HuH-7.5 (cell line): Measurements from ENCODE around the gene CRYGN.

Experiments used
- DNase-seq: peaks from one replicate; pipeline ENCODE4 v3.0.0; 2011; ENCODE audit warnings: low spot score

The CRYGN gene

DNA sequence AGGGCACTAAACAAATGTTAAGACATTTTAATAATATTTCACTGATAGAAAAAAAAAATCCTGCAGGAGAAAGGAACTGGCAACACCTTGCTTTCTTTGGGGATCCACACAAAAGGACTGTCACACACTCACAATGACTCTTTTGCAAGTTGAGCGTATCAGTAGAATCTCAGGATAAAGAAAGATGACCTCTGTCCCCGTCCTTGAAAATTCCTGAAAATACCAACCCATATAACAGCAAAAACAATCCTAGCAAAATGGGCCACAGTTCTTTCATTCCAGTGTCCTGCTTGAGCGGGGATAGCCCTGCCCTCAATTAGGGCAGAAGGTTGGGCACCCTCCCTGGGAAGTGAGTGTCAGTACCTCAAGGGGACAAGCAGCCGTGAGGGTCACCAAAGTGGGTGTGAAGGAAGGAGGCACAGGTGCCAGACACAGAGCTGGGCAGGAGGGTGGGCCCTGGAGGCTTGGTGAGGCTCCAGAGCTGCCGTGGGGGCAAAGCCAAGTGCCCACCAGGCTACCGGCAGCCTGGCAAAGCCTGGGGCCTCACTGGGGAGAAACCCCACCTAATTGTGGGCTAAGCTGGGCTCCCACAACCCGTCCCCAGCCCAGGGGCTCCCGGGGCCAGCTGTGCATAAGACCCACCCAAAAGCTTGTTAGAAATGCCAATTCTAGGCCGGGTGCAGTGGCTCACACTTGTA lies 32.9 kb downstream of the CRYGN start:
- no peak for DNase-seq

DNA sequence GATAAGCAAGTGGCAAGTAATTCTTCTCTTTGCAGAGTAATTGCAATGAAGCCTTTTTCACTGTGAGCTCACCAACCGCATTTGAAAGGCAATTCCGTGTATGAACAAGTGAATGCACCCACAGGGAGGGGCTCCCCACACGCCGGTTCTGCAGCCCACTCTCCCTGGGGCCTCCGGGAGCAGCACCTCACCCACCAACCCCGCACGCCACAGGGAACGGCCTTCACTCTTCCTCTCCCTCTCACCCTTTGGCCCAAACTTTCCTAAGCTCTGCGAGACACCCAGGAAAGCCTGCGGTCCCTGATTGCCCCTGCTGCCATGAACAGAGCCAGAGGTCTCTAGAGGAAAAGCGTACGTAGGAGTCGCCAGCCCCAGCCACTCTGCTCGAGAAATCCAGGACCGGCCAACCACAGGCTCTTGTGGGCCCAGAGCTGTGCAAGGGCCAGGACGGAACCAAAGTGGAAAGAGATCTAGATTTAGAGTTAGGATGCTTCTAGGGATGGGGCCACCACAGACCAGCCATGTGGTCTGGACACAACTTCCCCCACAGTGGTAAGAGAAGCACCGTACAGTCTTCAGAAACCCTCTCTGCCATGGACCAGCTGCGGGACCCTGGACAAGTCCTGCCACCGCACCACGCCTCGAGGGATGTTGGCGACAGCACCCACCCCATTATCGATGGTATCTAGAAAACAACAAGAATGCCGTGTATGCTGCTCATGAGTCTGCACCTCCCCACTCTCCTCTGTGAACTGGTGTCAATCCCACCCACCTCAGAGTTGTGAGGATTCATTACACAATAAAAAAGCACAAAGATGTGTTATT lies 33.7 kb downstream of the CRYGN start:
- no peak for DNase-seq

DNA sequence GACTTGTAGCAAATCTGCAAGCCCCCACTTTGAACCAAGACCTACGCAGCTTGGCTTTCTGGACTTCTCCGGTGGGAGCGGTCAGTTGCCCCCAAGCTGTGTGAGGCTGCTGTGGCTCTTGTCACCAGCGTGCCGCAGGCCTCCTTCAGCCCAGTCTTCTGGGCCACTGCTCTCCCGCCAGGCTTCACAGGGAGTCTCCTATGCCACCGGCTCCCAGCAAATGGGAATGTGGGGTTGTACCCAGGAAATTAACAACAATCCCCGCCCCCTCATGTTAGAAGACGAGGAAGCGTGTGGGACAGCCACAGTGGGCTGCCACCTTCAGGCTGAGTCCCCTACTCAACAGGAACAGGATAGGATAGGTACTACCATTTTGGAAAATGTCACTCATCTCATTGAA lies 34.4 kb downstream of the CRYGN start:
- DNase-seq = no peak

DNA sequence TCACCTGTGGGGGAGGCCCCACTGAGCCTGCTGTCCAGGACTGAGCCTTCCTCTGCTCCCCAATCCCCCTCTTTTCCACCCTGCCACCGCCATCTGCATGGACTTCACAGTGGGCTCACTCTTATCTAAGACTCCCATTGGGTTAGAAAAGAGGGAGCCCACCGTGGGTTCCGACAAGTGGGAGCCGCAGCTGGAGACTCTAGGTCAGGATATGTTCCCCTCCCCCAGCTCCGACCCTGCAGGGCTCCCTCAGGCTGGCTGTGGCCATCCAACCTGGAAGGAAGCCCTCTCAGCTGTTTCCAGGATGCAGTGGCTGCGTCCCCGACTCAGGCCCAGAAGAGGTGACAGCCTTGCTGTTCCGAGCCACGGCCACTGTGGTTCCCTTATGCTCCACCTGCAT lies 34.9 kb downstream of the CRYGN start:
- no peak for DNase-seq

DNA sequence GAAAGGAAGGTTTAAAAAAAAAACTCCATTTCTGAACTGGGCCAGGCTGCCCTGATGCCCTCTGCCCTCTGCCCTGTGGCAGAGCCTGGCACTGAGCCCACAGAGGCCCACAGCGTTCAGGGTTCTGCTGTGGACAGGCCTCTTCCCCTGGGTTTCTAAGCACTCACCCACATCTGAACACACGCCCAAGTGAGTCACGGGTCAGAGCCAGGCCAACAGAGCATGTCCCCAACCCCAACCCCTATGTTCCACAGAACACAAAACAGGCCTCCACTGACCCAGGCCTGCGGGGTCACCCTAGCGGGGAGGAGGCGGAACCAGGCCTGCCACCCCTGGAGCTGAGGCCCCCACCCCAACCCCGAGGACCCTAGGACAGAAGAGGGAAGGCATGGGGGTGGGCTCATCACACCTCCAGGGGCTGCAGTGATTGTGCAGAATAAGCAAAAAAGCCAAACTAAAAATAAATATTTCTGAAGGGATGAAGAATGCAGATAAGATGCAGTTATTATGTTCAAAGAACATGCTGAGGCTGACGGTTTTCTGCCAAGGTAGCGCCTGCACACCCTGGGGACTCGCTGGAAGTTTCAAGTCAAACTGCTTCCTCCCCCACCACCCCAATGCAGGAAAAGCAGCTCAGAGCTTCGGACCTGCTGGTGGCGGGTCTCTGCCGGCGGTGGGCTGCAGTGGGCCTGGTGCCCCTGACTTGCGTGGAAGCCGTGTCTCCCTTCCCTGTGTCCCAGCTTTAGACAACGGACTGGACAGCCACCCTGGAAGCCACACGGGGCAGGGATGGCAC lies 35.5 kb downstream of the CRYGN start:
- no peak for DNase-seq

DNA sequence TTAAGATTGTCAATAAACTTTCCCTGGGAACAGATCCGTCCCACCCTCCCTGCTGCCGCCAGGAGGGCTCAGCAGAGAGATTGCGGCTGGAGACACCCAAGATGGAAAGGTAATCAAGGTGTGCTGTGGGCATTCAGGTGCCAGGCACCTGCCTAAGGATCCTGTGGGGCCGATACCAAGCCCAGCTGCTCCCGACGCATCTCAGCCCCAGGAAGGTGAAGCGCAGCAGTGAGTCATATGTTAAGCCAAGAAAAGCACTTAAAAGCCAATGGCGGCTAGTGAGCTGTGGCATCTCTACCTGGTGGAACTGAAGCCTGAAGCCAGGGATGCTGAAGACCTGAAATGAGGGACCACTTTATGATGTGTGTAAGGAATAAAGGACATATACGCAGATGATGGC lies 36.2 kb downstream of the CRYGN start:
- DNase-seq = no peak

DNA sequence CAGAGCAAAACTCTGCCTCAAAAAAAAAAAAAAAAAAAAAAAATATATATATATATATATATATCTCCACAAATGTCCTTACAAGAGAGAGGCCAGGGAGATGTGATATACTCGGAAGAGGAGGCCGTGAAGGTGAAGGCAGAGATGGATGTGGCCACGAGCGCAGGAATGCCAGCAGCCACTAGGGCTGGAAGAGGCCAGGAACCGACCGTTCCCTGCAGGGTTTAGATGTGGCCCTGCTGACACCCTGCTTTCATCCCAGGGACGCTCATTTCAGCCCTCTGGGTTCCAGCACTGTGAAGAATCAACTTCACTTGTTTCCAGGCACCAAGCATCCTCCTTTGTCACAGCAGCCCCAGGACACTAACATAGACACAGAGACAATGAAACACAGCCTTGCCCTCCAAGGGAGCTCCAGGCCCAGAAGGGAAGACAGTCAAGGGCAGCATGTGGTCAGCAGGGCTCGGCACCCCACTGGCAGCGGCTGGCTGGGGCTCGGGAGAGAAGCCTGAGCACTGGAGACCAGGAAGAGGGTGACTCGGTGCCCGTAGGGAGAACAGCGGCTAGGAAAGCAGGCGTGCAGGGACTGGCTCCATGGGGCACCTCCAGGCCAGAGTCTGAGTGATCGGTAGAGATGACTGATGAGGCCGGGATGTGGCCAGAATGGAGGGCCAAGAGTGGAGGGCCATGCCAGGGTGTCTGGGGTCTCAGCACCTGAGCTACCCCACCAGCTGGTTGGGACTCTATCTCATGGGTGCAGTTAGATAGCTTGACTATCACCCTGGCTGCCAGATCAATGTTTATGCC lies 37.7 kb downstream of the CRYGN start:
- DNase-seq = no peak

DNA sequence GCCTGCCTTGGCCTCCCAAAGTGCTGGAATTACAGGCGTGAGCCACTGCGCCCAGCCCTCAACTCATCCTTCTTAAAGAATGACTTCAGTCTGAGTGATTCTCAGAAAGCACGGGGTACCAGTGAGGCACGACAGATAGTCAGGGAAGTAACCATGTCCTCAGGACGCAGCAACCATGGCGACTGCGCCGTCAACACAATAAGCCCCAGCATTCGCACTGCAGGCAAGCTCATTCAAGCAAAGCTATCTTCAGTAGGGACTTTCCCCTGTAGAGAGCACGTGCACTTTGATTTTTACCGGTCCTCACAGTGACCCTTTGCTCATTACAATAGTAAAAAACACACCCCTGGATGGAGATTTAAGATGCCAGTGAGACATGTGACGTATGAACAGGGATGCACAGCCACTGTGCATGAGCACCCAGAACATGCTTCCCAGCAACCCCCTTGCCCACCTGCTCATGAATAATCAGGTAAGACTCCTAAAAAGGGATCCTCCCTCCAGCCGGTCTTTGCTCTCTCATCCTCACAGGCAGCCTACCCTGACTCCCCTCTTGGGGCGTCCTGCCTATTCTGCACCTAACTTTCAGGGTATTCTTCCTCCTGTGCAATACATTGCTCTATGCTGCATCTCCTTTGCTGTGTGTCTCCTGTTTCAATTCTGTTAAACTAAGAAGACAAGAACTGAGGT lies 39.2 kb downstream of the CRYGN start:
- no peak for DNase-seq

DNA sequence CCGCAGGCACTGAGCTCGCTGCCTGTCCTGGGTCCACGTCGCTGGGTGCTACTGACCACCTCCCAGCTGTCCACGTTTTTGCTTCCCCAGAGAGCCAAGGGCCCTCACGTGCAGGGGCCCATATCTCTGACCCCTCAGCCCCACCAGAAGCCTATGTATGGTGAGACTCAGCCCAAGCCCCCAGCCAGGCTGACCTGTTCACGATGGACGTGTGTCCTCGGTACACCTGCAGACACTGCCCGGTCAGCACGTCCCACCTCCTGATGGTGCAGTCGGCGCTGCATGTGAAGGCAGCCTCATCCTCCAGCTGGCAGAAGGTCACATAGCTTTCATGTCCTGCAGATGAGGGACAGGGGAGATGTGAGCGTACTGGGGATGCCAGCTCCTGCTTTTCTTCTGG lies 40.0 kb downstream of the CRYGN start:
- no peak for DNase-seq

DNA sequence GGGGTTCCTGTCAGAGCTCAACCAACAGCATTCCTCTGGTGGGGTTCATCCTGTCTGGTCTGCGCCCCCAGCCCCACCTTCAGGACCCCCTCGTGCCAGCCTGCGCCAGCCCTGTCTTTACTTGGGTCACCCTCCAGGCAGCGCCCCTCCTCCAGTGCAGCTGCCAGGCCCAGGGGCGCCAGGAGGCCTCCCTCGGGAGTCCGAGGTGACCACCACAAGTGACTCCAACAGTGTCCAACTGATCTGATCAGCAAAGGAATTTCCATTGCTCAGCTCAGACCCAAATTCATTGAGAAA lies 40.7 kb downstream of the CRYGN start:
- no peak for DNase-seq

DNA sequence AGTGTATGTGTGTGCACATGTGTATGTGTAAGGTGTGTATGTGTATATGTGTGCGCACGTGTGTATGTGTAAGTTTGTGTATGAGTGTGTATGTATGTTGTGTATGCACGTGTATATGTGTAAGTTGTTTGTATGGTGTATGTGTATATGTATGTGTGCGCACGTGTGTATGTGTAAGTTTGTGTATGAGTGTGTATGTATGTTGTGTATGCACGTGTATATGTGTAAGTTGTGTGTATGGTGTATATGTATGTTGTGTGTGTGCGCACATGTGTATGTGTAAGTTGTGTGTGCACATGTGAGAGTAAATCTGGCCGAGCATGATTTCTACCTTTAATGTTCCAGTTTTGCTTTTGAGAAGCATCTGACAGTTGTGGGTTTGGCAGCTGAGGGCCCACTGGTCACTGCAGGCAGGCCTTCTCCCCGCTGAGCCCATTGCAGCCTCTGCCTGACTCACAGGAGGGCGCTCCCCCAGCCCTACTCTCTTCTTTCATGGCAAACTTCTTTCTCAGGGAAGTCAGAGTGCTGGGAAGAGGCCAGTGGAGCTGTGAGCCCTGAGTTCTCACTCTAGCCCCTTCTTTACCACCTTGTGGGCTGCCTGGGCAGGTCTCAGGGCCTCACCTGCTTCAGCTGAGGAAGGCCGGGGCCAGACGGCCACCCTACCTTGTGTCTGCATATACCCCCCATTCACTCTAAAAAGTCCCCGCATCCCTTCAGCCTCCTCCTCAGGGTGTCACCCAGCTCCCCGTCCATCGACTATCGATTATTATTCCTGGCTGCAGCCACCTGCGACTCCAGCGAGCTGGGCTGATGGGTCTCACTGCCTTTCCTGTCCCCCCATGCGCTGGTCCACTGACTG lies 41.3 kb downstream of the CRYGN start:
- DNase-seq = no peak

DNA sequence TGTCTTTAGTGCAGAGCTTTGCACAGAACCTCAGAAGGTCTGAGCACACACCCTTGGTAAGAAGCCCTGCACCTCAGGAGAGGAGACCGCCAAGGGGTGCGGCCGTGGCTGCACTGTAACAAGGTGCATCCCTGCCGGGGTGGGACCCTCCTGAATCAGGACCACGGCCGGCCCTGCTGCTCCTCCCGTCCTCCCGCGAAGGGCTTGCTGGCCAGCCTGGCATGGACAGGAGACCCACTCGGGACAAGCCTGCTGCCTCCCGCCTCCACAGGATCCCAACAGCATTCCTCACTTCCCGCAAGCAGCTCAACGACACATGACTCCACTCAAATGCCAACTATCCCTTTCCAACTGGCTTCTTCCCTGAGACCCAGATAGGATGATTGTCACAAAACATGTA lies 42.9 kb downstream of the CRYGN start:
- DNase-seq = no peak

DNA sequence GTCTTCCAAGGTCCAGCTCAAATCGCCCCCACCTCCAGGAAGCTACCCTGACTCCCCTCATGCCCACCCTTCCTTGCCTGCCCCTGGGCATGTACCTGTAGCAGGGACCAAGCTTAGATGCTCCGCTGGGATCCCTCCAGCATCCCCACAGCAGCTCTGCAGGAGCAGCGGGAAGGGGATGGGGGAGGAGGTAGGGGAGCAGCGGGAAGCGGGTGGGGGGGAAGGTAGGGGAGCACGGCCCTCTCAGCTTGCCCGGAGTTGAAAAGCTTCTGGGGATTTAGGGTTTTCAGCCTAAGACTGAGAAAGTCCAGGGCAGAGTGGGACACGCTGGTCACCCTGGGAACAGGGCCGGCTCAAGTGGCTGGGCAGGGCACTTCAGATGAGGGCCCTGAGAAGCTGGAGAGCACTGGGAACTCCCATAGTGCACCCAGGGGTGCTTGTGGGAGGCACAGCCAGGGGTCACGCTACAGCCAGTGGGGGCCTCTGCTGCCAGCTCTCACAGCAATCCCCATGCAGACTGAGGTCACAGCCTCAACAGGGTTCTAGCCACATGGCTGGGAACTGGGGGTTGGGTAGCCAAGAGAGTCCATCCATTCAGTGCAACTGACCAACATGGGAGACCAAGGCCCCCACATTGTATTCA lies 43.5 kb downstream of the CRYGN start:
- no peak for DNase-seq

DNA sequence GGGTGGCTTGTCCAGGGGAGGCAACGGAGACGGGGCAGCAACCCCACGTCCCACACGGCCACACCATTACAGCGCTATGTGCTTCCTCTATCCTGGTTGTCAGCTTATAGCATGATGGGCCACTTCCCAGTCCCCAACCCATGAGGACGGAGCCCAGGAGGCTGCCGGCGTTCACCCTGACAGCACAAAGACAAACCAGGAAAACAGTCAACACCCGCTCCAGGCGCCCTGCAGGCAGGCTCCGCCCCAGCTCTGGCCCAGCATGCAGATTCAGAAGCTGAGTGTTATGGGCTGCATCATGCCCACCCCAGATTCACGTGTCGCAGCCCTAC lies 44.9 kb downstream of the CRYGN start:
- DNase-seq = no peak

DNA sequence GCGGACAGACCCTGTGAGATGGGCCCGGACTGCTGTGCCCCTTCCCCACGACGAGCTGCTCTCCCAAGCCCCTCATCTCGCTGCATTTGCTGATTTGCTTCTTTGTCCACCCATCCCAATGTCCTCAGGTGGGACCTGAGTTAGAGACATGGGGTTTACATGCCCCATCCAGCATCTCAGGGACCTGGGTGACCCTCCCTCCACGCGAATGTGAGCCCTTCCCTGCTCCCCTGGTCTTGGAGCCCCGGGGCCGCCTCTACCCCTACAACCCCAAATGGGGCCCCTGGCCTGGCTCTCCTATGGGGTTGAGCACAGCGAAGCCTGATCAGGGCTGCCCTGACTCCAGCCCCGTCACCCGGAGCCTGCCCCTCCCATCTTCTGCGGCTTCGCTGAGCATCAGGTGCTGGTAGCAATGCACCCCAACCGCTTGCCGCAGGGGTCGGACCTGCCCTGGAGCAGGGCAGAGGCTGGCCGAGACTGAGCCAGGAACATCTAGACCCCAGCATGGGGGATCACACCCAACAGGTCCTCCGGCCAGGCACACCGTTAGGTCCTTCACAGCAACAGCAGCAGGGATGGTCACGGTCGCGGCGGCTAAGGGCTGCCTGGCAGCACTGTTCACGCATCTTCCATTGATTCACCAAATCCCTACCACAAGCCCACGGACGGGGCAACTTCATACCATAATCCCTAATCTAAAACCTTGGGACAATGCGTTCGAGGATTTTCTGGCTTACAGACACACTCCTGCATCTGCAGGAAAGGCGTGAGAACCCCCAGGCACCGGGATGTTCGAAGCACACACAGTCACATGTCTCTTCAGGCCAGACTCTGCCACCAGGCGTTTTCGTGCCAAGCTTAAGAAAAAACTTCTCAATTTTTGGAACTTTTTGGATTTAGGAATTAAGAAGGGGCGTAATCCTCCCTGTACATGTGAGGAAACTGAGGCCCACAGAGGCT lies 45.6 kb downstream of the CRYGN start:
- DNase-seq = no peak

DNA sequence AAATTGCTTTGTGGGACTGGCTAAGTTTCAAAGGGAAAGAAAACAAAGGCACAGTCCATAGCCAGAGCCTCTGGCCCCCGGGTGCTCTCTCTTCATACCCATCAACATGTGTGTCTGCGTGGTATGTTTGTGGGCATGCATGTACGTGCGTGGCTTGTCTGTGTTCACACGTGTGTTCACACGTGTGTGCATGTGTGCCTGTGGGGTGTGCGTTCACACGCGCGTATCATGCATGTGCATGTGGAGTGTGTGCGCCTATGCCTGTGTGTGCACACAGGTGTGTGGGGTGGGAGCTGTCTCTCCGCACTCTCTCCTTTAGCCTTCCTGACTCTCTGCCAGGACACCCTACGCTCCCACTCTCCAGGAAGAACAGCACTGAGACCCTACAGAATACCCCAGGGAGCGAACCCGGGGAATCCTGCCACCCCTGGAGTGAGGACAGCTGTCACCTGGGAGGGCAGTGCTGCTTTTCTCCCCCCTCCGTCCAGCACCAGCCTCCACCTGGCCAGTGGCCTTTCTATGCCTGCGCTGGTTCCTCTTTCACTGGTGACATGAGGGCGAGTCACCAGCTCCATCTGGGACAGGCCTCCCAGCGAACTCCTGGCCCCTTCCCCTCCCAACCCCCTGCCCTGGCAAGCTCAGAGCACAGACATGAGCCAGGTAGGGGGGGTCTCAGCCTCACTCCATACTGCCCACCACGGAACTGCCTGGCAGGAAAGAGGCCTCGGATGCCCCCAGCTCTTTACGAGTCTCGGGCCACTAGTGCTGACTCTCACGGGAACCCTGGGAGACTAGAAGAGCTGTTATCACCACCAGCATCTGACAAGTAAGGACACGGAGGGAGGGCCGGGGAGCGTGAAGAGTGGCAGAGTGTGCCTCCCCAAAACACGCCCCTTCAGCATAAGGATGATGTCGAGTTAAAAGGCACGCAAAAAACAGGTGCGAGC lies 46.6 kb downstream of the CRYGN start:
- no peak for DNase-seq

DNA sequence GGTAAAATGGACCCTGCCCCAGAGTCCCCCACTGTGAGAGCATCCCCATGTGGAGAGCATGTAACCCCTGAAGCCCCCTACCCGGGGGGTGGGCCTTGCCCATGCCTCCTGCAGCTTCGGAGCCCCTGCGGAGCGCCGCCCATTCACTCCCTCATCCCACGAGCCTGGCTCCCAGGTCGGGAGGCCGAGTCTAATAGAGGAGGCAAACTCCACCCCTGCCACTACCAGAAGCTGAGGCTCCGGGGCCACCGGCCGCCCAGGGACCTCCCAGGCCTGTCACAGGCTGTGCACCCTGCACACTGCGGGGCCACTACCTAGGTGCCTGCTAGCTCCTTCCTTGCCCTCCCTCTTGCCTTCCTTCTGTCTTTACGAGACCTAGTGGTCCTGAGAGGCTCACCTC lies 47.5 kb downstream of the CRYGN start:
- no peak for DNase-seq

DNA sequence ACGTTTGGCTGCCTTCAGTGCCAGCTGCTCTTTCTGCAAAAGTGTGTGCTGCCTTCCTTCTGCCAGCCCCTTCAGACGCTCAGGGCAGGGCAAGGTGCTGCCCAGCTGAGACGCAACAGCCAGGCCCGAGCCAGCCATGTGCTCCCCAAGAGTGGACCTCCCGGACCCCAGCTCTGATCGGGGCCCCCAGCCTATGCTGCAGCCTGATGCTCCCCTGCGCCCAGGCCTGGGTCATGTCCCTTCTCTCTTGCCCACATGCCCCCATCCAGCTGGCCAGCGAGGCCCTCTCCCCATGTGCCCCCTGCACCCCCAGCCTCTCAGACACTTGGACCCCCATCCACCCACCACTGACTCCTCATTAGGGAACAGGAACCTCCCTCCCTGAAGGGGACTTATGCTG lies 47.9 kb downstream of the CRYGN start:
- DNase-seq = no peak
